Measurements from ENCODE around the gene POLR1H.

- TF ChIP-seq CTCF (IDR thresholded peaks at IDR 0.05 in 2 of 3, conservative IDR thresholded peaks at IDR 0.05 in 1 of 3; ENCODE audit: borderline replicate concordance in 1 of 3, insufficient read depth in 1 of 3, low read depth in 2 of 3, low read length in 2 of 3) = peak; percentile 77 to 91 (median 83); a peak in 5 of 6 replicates
- TF ChIP-seq SP1 (IDR thresholded peaks at IDR 0.05; ENCODE audit: low read depth) = no peak
- no peak for TF ChIP-seq EZH2 (IDR thresholded peaks at IDR 0.05)
- no peak for TF ChIP-seq MAX (IDR thresholded peaks at IDR 0.05)
- no peak for TF ChIP-seq SRF (IDR thresholded peaks at IDR 0.05; ENCODE audit: low read depth)
- TF ChIP-seq EZH2phosphoT487 (IDR thresholded peaks at IDR 0.05; ENCODE audit: borderline replicate concordance) = no peak
- TF ChIP-seq POLR2A (IDR thresholded peaks at IDR 0.05; ENCODE audit: borderline replicate concordance, extremely low read depth, insufficient read depth, insufficient read length) = no peak
- TF ChIP-seq REST (IDR thresholded peaks at IDR 0.05; ENCODE audit: low read depth) = no peak
- no peak for TF ChIP-seq ATF3 (IDR thresholded peaks at IDR 0.05)
- no peak for TF ChIP-seq POLR2AphosphoS5 (IDR thresholded peaks at IDR 0.05; ENCODE audit: low read depth, low read length)
- TF ChIP-seq ZNF274 (IDR thresholded peaks at IDR 0.05; ENCODE audit: low read depth, low read length) = no peak
- no peak for TF ChIP-seq TCF7L2 (IDR thresholded peaks at IDR 0.05; ENCODE audit: borderline replicate concordance, extremely low read depth, insufficient read depth, insufficient read length)
- TF ChIP-seq YY1 (IDR thresholded peaks at IDR 0.05; ENCODE audit: extremely low read depth, insufficient replicate concordance, low read depth, low read length) = no peak
Measured at GRCh38 chr6:30013291-30013922, 47.7 kb upstream of the POLR1H start.

Data from HCT116 (cell line).